HepG2 (cell line): Measurements from ENCODE around the gene CDK2AP2. TPM values are rescaled to one million over a fixed set of nuclear protein-coding genes. Genes with fewer than 3 reads are reported as not detected.

Experiments
- ETV5 ChIP-seq: IDR thresholded peaks from 2 replicates; pipeline ENCODE4 v1.6.1; 2018; ENCODE audit warnings: missing biosample characterization, missing genetic modification reagents, inconsistent platforms, borderline replicate concordance
- FLYWCH1 ChIP-seq: sonication (generic); formaldehyde crosslinking; IDR thresholded peaks from 2 replicates; pipeline ENCODE4 v1.8.1; 2023; ENCODE audit warnings: mild to moderate bottlenecking, missing genetic modification reagents
- HNRNPLL ChIP-seq: fragments of 200-400 bp; formaldehyde crosslinking; IDR thresholded peaks from 2 replicates; pipeline ENCODE4 v1.6.1; 2017; ENCODE audit warnings: mild to moderate bottlenecking, low read depth, low read length; ENCODE audit not compliant: poor library complexity, severe bottlenecking
- MAF1 ChIP-seq: sonication (generic); formaldehyde crosslinking; IDR thresholded peaks from 2 replicates; pipeline ENCODE4 v1.5.0; 2020; ENCODE audit warnings: missing genetic modification reagents, borderline replicate concordance
- MAZ ChIP-seq, 2 experiments: sonication (generic) in 1 of 2; formaldehyde crosslinking in 1 of 2; IDR thresholded peaks; 2 replicates each; pipeline versions ENCODE4 v1.5.0 to v1.6.1; 2012 to 2020; ENCODE audit warnings: low read depth in 2 of 2, mild to moderate bottlenecking in 2 of 2, borderline replicate concordance in 1 of 2, improper control_type of control experiment in 1 of 2, low read length in 1 of 2, missing genetic modification reagents in 1 of 2, moderate library complexity in 1 of 2
- MYC ChIP-seq: sonication (generic); formaldehyde crosslinking; IDR thresholded peaks from 2 replicates; pipeline ENCODE4 v1.9.0; 2021; ENCODE audit warnings: missing genetic modification reagents, borderline replicate concordance
- RXRA ChIP-seq: sonication (generic); formaldehyde crosslinking; IDR thresholded peaks from 2 replicates; pipeline ENCODE4 v1.5.1; 2020; ENCODE audit warnings: missing genetic modification reagents
- SP4 ChIP-seq: sonication (generic); formaldehyde crosslinking; IDR thresholded peaks from 2 replicates; pipeline ENCODE4 v1.8.1; 2023; ENCODE audit warnings: mild to moderate bottlenecking, missing genetic modification reagents
- TGIF2 ChIP-seq: IDR thresholded peaks from 2 replicates; pipeline ENCODE4 v1.6.1; 2016; ENCODE audit warnings: control low read depth, missing compliant biosample characterization
- ZNF275 ChIP-seq: sonication (generic); formaldehyde crosslinking; IDR thresholded peaks from 2 replicates; pipeline ENCODE4 v1.8.0; 2022; ENCODE audit warnings: missing genetic modification reagents, mild to moderate bottlenecking, inconsistent platforms, borderline replicate concordance
- ZNF441 ChIP-seq: sonication (generic); formaldehyde crosslinking; IDR thresholded peaks from 2 replicates; pipeline ENCODE4 v1.7.0; 2021; ENCODE audit warnings: missing genetic modification reagents, borderline replicate concordance
- ZNF770 ChIP-seq: sonication (generic); formaldehyde crosslinking; IDR thresholded peaks from 2 replicates; pipeline ENCODE4 v1.5.0; 2020; ENCODE audit warnings: mild to moderate bottlenecking, missing genetic modification reagents
- ZNF777 ChIP-seq: sonication (generic); formaldehyde crosslinking; IDR thresholded peaks from 2 replicates; pipeline ENCODE4 v1.4.0; 2020; ENCODE audit warnings: missing genetic modification reagents
- polyA plus RNA-seq, 8 experiments: library from polyadenylated mRNA; depleted of rRNA in 3 of 8; stranded (reverse) in 7 of 8; unstranded in 1 of 8; fragments of >200 nt; fragmentation: Illumina TruSeq in 4 of 8; extraction: Trizol in 4 of 8; gene quantifications; 2 replicates each; pipeline versions ENCODE4 v1.2.1 to v1.2.3, GENCODE V29; 2011 to 2016; ENCODE audit warnings: low read depth in 4 of 8, missing spikeins in 1 of 8, mixed read lengths in 1 of 8; ENCODE audit not compliant: insufficient read depth in 1 of 8
- total RNA-seq, 5 experiments: library from RNA; depleted of rRNA; stranded (reverse); fragments of >200 nt; fragmentation: Illumina TruSeq; extraction: Trizol; gene quantifications; 2 replicates each; pipeline ENCODE4 v1.2.3, GENCODE V29; 2016; ENCODE audit warnings: low read depth in 1 of 5
- TF ChIP-seq, protein P1 (sequence below): sonication (generic); formaldehyde crosslinking; IDR thresholded peaks from 2 replicates; pipeline ENCODE4 v1.8.0; 2022; ENCODE audit warnings: mild to moderate bottlenecking, missing genetic modification reagents; ENCODE audit not compliant: insufficient replicate concordance
- TF ChIP-seq, protein P2 (sequence below): sonication (generic); formaldehyde crosslinking; IDR thresholded peaks from 2 replicates; pipeline ENCODE4 v1.8.0; 2022; ENCODE audit warnings: mild to moderate bottlenecking, missing genetic modification reagents, moderate library complexity
- TF ChIP-seq, protein P3 (sequence below): sonication (generic); formaldehyde crosslinking; IDR thresholded peaks from 2 replicates; pipeline ENCODE4 v1.4.0; 2020; ENCODE audit warnings: missing genetic modification reagents

The CDK2AP2 gene
- total and polyA plus RNA-seq, 2 of the 13 experiments (the other 11 are each of a cell fraction or from before 2014, with no cell fraction given), result 15.0 to 23.2 TPM

- peak; percentile 83 for TF ChIP-seq ZNF777 (CRISPR knock-in tag)
- 0 out of 2 replicates have a peak, but pooled peaks have one; percentile 2 for TF ChIP-seq ETV5 (CRISPR knock-in tag)
- TF ChIP-seq, protein P1, sequence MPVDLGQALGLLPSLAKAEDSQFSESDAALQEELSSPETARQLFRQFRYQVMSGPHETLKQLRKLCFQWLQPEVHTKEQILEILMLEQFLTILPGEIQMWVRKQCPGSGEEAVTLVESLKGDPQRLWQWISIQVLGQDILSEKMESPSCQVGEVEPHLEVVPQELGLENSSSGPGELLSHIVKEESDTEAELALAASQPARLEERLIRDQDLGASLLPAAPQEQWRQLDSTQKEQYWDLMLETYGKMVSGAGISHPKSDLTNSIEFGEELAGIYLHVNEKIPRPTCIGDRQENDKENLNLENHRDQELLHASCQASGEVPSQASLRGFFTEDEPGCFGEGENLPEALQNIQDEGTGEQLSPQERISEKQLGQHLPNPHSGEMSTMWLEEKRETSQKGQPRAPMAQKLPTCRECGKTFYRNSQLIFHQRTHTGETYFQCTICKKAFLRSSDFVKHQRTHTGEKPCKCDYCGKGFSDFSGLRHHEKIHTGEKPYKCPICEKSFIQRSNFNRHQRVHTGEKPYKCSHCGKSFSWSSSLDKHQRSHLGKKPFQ, result no peak
- 0 out of 2 replicates have a peak, but pooled peaks have one; percentile 27 for TF ChIP-seq ZNF441
- 0 out of 2 replicates have a peak, but pooled peaks have one; percentile 22 for TF ChIP-seq TGIF2 (CRISPR knock-in tag)
- TF ChIP-seq MAF1, result no peak
- TF ChIP-seq ZNF770 (CRISPR knock-in tag), result peak; percentile 78
- TF ChIP-seq SP4, result peak; percentile 55; the same call in 1 of the 2 replicates
- TF ChIP-seq MYC (CRISPR knock-in tag), result 0 out of 2 replicates have a peak, but pooled peaks have one; percentile 8
- TF ChIP-seq, protein P2, sequence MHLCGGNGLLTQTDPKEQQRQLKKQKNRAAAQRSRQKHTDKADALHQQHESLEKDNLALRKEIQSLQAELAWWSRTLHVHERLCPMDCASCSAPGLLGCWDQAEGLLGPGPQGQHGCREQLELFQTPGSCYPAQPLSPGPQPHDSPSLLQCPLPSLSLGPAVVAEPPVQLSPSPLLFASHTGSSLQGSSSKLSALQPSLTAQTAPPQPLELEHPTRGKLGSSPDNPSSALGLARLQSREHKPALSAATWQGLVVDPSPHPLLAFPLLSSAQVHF (CRISPR knock-in tag), result 0 out of 2 replicates have a peak, but pooled peaks have one; percentile 3
- TF ChIP-seq ZNF275, result no peak
- TF ChIP-seq MAZ (IDR thresholded peaks at IDR 0.05; ENCODE audit: borderline replicate concordance, low read depth, low read length), result peak; percentile 36; the same call in 1 of the 2 replicates
- no peak for TF ChIP-seq MAZ (CRISPR knock-in tag; IDR thresholded peaks at IDR 0.05; ENCODE audit: low read depth)
- TF ChIP-seq RXRA (CRISPR knock-in tag), result 0 out of 2 replicates have a peak, but pooled peaks have one; percentile 3
- TF ChIP-seq, protein P3, sequence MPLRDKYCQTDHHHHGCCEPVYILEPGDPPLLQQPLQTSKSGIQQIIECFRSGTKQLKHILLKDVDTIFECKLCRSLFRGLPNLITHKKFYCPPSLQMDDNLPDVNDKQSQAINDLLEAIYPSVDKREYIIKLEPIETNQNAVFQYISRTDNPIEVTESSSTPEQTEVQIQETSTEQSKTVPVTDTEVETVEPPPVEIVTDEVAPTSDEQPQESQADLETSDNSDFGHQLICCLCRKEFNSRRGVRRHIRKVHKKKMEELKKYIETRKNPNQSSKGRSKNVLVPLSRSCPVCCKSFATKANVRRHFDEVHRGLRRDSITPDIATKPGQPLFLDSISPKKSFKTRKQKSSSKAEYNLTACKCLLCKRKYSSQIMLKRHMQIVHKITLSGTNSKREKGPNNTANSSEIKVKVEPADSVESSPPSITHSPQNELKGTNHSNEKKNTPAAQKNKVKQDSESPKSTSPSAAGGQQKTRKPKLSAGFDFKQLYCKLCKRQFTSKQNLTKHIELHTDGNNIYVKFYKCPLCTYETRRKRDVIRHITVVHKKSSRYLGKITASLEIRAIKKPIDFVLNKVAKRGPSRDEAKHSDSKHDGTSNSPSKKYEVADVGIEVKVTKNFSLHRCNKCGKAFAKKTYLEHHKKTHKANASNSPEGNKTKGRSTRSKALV (CRISPR knock-in tag), result 0 out of 2 replicates have a peak, but pooled peaks have one; percentile 44
- no peak for TF ChIP-seq FLYWCH1
- TF ChIP-seq HNRNPLL, result peak; percentile 1
These were observed 2.9 kb downstream of the CDK2AP2 start, which contains the start of gene PITPNM1 (continued) for GRCh38 chr11:67504950-67505581.
